Mammary epithelial cell (primary cell): Measurements from ENCODE around the gene SMIM31.

Experiments used
- CTCF ChIP-seq, 2 donors: IDR thresholded peaks in 1 of 2; conservative IDR thresholded peaks in 1 of 2; 2 replicates each; pipeline ENCODE4 v1.5.1; 2011 to 2012; ENCODE audit warnings: inconsistent platforms in 2 of 2, low read length in 2 of 2, mild to moderate bottlenecking in 2 of 2, control low read depth in 1 of 2, low read depth in 1 of 2; ENCODE audit not compliant: insufficient read depth in 1 of 2; ENCODE audit errors: extremely low read depth in 1 of 2
- EZH2 ChIP-seq: IDR thresholded peaks from 2 replicates; pipeline ENCODE4 v1.6.1; 2012; ENCODE audit warnings: low read length, inconsistent platforms, borderline replicate concordance

- TF ChIP-seq CTCF (conservative IDR thresholded peaks at IDR 0.05 in 1 of 2, IDR thresholded peaks at IDR 0.05 in 1 of 2; ENCODE audit: extremely low read depth in 1 of 2, insufficient read depth in 1 of 2, low read depth in 1 of 2, low read length in 2 of 2) = no peak
- TF ChIP-seq EZH2 = no peak
Measured at GRCh38 chr4:164821711-164822110, 67.8 kb downstream of the SMIM31 start.
